Peyer's patch (tissue), 4 donors: Measurements from ENCODE around the gene CCNDBP1.

Source experiments
- CTCF ChIP-seq, 6 experiments: fragments of 450-650 bp in 4 of 6; fragments of 200-600 bp in 2 of 6; sonication (generic) in 1 of 6; IDR thresholded peaks; one replicate each; pipeline ENCODE4 v1.5.1; 2017 to 2019; ENCODE audit warnings: antibody characterized with exemption in 6 of 6, mild to moderate bottlenecking in 3 of 6, moderate library complexity in 1 of 6
- POLR2A ChIP-seq, 2 donors: fragments of 450-650 bp; IDR thresholded peaks; one replicate each; pipeline ENCODE4 v1.5.1; 2017; ENCODE audit warnings: antibody characterized with exemption in 2 of 2, mild to moderate bottlenecking in 2 of 2, moderate library complexity in 2 of 2

DNA sequence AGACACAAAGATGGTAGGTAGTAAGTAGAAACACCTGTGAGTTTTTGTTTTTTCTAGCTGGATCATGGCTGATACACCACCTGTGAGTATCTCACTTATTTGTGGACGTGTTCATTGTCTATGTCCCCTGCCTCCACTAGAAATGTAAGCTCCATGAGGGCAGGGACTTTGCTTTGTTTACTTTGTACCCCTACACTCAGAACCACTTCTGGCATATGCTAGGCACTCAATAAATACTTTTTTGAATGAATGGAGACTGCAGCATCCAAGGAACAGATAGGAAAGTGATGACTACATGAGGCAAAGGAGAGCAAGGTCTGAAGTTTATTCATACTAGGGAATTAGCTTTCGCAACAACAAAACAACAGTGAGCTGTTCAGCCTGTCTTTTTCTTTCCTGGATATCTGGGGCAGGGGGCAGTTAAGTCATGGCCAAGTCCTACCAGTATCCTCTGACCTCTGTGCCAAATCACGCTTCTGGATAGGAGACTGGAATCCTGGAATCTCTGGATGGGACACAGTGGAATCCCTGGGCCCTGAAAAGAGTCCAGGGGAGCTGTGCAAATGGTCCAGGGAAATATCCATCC is 47.2 kb downstream of the CCNDBP1 start:
- TF ChIP-seq CTCF (IDR thresholded peaks at IDR 0.05) (no peak), POLR2A (IDR thresholded peaks at IDR 0.05) (no peak)
